Left ventricle myocardium inferior (tissue), 1 donor: ENCODE measurements around the gene ITPR1. TPM values are rescaled to one million over a fixed set of nuclear protein-coding genes. Genes with fewer than 3 reads are reported as not detected.
A peak's percentile ranks its signal among the peaks of the same experiment; 100 is the strongest.

Experiments
- DNase-seq: peaks from one replicate; pipeline ENCODE4 v3.0.0-alpha.2; 2020
- H3K27ac ChIP-seq: fragments of 200-600 bp; replicated peaks from 2 replicates; pipeline ENCODE4 v1.8.0; 2021
- H3K27me3 ChIP-seq: fragments of 200-600 bp; 2 replicates; pipeline ENCODE4 v1.8.0; 2021; ENCODE audit warnings: low read depth
- H3K36me3 ChIP-seq: fragments of 200-600 bp; 2 replicates; pipeline ENCODE4 v1.8.0; 2021
- H3K4me1 ChIP-seq: fragments of 200-600 bp; 2 replicates; pipeline ENCODE4 v1.8.0; 2021
- H3K4me3 ChIP-seq: fragments of 200-600 bp; 2 replicates; pipeline ENCODE4 v1.8.0; 2021; ENCODE audit warnings: mild to moderate bottlenecking, moderate library complexity
- H3K9me3 ChIP-seq: fragments of 200-600 bp; replicated peaks from 2 replicates; pipeline ENCODE4 v1.8.0; 2021
- intact Hi-C: fragments of 100-400 bp; cut with micrococcal nuclease; formaldehyde crosslinking; loops from one replicate; pipeline ENCODE4 v1.11.0; 2022
- total RNA-seq: library from RNA; stranded (reverse); fragmentation: NEBNext Ultra II Directional; extraction: Animal tissue kit (Norgen Biotek cat#: 25700); gene quantifications from one replicate; pipeline ENCODE4 v1.2.1, GENCODE V29; 2021
- TF ChIP-seq, protein P1 (sequence below): fragments of 200-600 bp; IDR thresholded peaks from 2 replicates; pipeline ENCODE4 v1.8.0; 2021; ENCODE audit warnings: antibody characterized with exemption, mild to moderate bottlenecking, borderline replicate concordance
- donor health status: DM: no; HTN: yes; CAD: no; lungs with severe emphysema.

Gene ITPR1
- total RNA-seq, 1 donor from 2014 or later: 29.0 TPM

DNA sequence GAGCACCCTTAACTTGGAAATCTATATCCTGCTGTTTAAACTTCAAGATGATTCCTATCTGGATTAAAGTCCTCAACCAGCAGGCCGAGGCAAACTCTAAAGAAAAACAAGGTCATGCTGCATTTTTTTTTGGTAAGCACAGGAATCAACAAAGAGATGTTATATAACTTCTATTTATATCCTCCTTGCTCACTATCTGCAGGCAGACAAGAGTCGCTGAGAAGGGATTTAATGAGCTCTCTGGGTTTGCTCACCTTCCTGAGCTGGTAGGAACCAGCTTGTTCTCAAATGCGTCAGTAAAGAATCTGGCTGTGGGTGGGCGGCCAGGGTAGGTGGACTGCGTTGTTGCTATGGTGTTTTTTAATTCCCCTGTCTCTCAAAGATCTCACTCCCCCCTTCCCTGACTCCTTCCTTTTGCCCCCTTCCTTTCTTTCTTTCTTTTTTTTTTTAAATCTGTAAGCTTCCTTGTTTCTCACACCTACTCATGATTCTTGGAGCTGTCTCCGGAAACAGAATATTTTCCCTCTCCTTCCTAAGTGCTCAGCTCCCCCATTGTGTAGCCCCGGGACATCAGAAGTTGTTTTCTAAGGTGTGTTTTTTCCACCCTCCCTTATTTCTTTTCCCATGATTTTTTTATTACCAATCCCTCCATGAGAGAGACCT is 257.3 kb downstream of the ITPR1 start:
- no peaks in the 10 kb centered on the region for H3K36me3 ChIP-seq
- peaks cover 75% of the 10 kb centered on the region for H3K4me1 ChIP-seq
- peak overlapping the region; percentile 35 for H3K4me3 ChIP-seq
- H3K9me3 ChIP-seq: no peaks in the 10 kb centered on the region
- TF ChIP-seq, protein P1, sequence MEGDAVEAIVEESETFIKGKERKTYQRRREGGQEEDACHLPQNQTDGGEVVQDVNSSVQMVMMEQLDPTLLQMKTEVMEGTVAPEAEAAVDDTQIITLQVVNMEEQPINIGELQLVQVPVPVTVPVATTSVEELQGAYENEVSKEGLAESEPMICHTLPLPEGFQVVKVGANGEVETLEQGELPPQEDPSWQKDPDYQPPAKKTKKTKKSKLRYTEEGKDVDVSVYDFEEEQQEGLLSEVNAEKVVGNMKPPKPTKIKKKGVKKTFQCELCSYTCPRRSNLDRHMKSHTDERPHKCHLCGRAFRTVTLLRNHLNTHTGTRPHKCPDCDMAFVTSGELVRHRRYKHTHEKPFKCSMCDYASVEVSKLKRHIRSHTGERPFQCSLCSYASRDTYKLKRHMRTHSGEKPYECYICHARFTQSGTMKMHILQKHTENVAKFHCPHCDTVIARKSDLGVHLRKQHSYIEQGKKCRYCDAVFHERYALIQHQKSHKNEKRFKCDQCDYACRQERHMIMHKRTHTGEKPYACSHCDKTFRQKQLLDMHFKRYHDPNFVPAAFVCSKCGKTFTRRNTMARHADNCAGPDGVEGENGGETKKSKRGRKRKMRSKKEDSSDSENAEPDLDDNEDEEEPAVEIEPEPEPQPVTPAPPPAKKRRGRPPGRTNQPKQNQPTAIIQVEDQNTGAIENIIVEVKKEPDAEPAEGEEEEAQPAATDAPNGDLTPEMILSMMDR: no peak
- H3K27me3 ChIP-seq: no peaks in the 10 kb centered on the region
- DNase-seq: no peak
- intact Hi-C loops: no loop called here
- H3K27ac ChIP-seq: peak overlapping the region; percentile 86

DNA sequence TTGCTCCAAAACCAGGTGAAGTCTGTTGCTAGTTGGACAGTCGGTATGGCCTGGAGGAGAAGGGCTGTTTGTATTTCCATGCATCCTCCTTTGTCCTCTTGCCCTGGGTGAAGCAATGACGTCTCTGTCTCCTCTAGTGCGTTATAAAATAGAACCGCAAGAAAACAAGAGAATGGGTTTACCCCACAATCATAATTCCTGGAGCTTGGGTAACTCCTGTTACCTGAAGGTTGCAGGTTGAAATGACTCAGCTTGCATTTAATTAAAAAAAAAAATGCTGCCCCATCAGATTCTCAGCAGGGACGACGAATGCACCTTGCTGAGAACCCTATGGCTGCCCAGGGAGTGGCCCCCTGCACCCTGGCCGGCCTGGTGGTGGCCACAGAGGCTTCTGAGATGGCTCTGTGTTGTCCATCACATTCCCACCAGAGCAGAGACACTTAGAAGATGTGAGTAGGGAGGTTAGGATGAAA is 257.9 kb downstream of the ITPR1 start:
- DNase-seq: no peak
- TF ChIP-seq, protein P1: no peak
- Histone ChIP-seq H3K4me1 (peaks cover 75% of the 10 kb centered on the region), H3K27ac (peak overlapping the region; percentile 86), H3K9me3 (no peaks in the 10 kb centered on the region), H3K4me3 (peak overlapping the region; percentile 35), H3K36me3 (no peaks in the 10 kb centered on the region), H3K27me3 (no peaks in the 10 kb centered on the region)
- intact Hi-C loops: no loop called here

DNA sequence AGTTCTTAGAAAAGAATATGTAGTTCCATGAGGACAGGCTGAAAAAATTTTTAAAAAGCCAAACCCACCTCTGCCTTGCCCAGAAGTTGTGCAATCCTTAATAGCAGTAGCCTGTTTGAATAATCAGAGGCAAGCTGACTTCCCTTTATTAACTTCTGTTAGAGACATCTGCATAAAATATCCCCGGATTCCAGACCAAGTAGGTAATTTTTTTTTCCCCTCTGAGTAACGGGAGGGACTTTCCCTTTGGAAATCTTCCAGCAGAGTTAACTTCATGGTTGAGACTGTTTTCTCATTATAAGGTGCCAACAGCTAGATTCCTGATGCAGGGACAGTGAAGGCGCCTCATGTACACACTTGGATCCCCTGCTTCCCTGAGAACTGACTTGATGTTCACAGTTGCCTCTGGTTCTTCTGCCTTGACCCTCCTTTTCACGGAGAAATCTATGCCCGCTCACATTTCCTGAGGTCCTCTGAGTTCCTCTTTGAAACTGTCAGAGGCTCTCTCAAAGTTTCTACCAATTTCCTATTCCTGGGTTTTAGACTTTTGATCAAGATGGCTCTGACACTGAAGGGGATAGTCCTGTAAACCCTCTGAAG is 258.5 kb downstream of the ITPR1 start:
- no peak for DNase-seq
- TF ChIP-seq, protein P1: no peak
- Histone ChIP-seq H3K9me3 (no peaks in the 10 kb centered on the region), H3K4me1 (peaks cover 70% of the 10 kb centered on the region), H3K4me3 (peak overlapping the region; percentile 35), H3K27me3 (no peaks in the 10 kb centered on the region), H3K27ac (peak overlapping the region; percentile 86), H3K36me3 (no peaks in the 10 kb centered on the region)
- intact Hi-C loops: no loop called here

DNA sequence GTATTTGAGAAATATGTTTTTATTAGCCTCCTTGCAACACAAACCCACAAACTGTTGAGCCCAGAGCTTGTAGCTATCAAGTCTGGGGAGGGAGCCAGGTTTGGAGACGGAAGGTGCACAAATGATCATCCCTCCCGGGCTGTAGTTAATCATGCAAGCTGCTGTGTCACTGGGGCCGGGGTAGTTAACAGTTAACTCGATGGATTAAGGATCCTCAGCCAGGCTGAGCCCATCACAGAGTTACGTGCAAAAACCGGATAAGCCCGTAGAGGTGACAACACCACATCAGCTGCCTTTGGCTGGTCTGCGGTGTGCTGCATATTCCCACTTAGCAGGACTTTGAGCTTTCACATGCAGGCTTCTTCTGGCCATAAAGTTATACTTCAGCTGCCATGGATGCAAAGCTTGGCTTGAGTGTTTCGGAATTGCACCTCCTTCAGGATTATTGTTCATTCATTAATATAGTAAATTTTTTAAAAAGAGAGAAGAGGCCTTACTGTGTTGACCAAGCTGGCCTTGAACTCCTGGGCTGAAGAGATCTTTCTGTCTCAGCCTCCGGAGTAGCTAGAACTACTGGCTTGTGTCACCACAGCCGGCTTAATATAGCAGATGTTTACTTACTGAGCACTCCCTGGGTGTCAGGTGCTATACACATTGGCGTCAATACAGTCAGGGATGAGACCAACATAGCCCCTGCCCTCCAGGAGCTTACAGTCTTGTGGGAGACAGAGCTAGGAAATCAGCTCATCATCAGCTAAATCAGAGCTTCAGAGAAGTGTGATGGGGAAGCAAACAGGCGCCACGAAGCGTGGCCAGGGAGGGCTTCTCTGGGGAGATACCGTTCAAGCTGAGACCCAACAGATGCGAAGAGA is 259.3 kb downstream of the ITPR1 start:
- Histone ChIP-seq H3K27me3 (no peaks in the 10 kb centered on the region), H3K4me1 (peaks cover 64% of the 10 kb centered on the region), H3K36me3 (no peaks in the 10 kb centered on the region), H3K4me3 (no peak overlapping the region), H3K9me3 (no peaks in the 10 kb centered on the region), H3K27ac (peak overlapping the region; percentile 86)
- TF ChIP-seq, protein P1: no peak
- no peak for DNase-seq
- intact Hi-C loops: no loop called here

DNA sequence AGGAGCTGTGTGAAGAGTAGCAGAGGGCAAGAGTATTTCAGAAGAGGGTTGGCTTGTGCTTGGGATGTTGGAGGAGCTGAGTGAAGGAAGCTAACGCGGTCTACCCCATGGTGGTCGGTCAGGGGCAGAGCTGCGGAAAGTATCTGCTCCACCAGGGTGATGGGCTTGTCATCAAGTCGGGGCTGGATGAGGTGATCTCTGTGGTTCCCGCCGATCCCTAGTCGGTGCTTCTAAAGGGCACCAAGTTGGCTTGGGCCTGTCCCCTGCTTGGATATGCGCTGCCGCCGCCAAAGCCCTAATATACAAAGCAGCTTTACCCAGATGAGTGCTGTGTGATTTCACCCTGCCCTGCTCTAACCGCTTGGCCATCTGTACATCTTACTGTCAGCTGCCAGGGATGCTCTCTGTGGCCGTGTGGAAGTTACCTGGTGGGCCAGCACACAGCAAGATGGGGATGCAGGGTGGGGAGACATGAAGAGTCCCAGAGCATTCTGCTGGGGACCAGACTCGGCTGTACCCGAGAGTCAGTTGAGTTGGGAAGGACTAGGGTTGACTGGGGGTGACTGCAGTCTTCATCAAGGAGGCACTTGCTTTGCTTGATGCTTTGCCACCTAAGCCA is 260.0 kb downstream of the ITPR1 start:
- Histone ChIP-seq H3K27me3 (no peaks in the 10 kb centered on the region), H3K4me1 (peaks cover 64% of the 10 kb centered on the region), H3K9me3 (no peaks in the 10 kb centered on the region), H3K4me3 (no peak overlapping the region), H3K36me3 (peaks cover 2% of the 10 kb centered on the region), H3K27ac (peak overlapping the region; percentile 86)
- intact Hi-C loops: no loop called here
- TF ChIP-seq, protein P1: no peak
- no peak for DNase-seq
